GM12878 (cell line): ENCODE measurements around the gene PLAGL2. TPM values are rescaled to one million over a fixed set of nuclear protein-coding genes. Genes with fewer than 3 reads are reported as not detected.
A peak's percentile ranks its signal among the peaks of the same experiment; 100 is the strongest.

Experiments
- ATAC-seq: fragments of 200-7000 bp; cut with Tn5 transposase; 3 replicates; pipeline ENCODE4 v1.9.1; 2020; ENCODE audit warnings: mild to moderate bottlenecking, moderate library complexity
- BruUV-seq: library from RNA; stranded (reverse); fragments of 400-500 nt; replicated peaks from 2 replicates; lab custom pipeline; 2021; lab: Mats Ljungman, UMichigan
- CTCF ChIA-PET: fragments of 300-600 bp; sonication (Branson Sonifier 250); formaldehyde crosslinking; extraction: SDS; loops from one replicate; lab custom pipeline; 2021; ENCODE audit warnings: inconsistent platforms; lab: Yijun Ruan, JAX
- POLR2A ChIA-PET: fragments of 350-600 bp; formaldehyde crosslinking; extraction: SDS; loops from one replicate; lab custom pipeline; 2021; ENCODE audit warnings: inconsistent platforms; lab: Charles Lee
- RAD21 ChIA-PET: fragments of 300-600 bp; sonication (Branson Sonifier 250); formaldehyde crosslinking; loops from one replicate; lab custom pipeline; 2023; ENCODE audit warnings: antibody characterized with exemption; ENCODE audit not compliant: unreplicated experiment; lab: Charles Lee
- SMC1A ChIA-PET: fragments of 300-600 bp; sonication (Branson Sonifier 250); formaldehyde crosslinking; loops from one replicate; lab custom pipeline; 2023; ENCODE audit not compliant: unreplicated experiment, uncharacterized antibody; lab: Charles Lee
- DNase-seq: peaks from one replicate; pipeline ENCODE4 v3.0.0-alpha.2; 2011; ENCODE audit warnings: low read depth, low spot score
- FAIRE-seq: peaks from 3 replicates; lab custom pipeline; 2011; peaks lifted over from hg19 to GRCh38; lab: Jason Lieb, UNC
- H2AFZ ChIP-seq: 2 replicates; pipeline ENCODE4 v1.6.0; 2011; ENCODE audit warnings: low read depth, low read length, control low read depth; ENCODE audit not compliant: control insufficient read depth
- H3K27ac ChIP-seq: 2 replicates; pipeline ENCODE4 v1.5.1; 2011; ENCODE audit warnings: control low read depth; ENCODE audit not compliant: control insufficient read depth, insufficient read depth
- H3K27me3 ChIP-seq, 2 experiments: replicated peaks in 1 of 2; 2 replicates each; pipeline versions ENCODE4 v1.6.0 to v1.6.1; 2011; ENCODE audit warnings: low read length in 1 of 2; ENCODE audit not compliant: control insufficient read depth in 2 of 2, insufficient read depth in 2 of 2
- H3K36me3 ChIP-seq, 2 experiments: 2 replicates each; pipeline ENCODE4 v1.5.1; 2011; ENCODE audit warnings: low read length in 1 of 2; ENCODE audit not compliant: control insufficient read depth in 2 of 2, insufficient read depth in 2 of 2
- H3K4me1 ChIP-seq: 2 replicates; pipeline ENCODE4 v1.6.1; 2011; ENCODE audit warnings: mild to moderate bottlenecking, low read length, moderate library complexity, mixed read lengths; ENCODE audit not compliant: control insufficient read depth, insufficient read depth
- H3K4me2 ChIP-seq: 2 replicates; pipeline ENCODE4 v1.6.0; 2011; ENCODE audit warnings: control low read depth; ENCODE audit not compliant: control insufficient read depth, insufficient read depth
- H3K4me3 ChIP-seq: fragments of 200-600 bp; sonication (generic); 2 replicates; pipeline ENCODE4 v1.5.1; 2016
- H3K79me2 ChIP-seq: 2 replicates; pipeline ENCODE4 v1.6.0; 2011; ENCODE audit warnings: low read length; ENCODE audit not compliant: control insufficient read depth, insufficient read depth
- H3K9ac ChIP-seq: 2 replicates; pipeline ENCODE4 v1.8.0; 2011; ENCODE audit warnings: low read length, control low read depth, mixed read lengths; ENCODE audit not compliant: control insufficient read depth, insufficient read depth
- H3K9me3 ChIP-seq: replicated peaks from 3 replicates; pipeline ENCODE4 v1.5.1; 2011; ENCODE audit warnings: mild to moderate bottlenecking, low read length; ENCODE audit not compliant: control insufficient read depth, insufficient read depth
- H4K20me1 ChIP-seq: 2 replicates; pipeline ENCODE4 v1.6.0; 2011; ENCODE audit not compliant: control insufficient read depth, insufficient read depth
- GATAD2B ChIP-seq: fragments of 450-650 bp; conservative IDR thresholded peaks from 2 replicates; pipeline ENCODE4 v1.6.1; 2017; ENCODE audit warnings: low read depth, mild to moderate bottlenecking, moderate library complexity
- IKZF2 ChIP-seq, 2 experiments: fragments of 450-650 bp; IDR thresholded peaks; 2 replicates each; pipeline ENCODE4 v1.6.1; 2017; ENCODE audit warnings: mild to moderate bottlenecking in 2 of 2, moderate library complexity in 2 of 2
- NR2C2 ChIP-seq: IDR thresholded peaks from 2 replicates; pipeline ENCODE4 v1.6.1; 2011; ENCODE audit warnings: borderline replicate concordance, low read depth; ENCODE audit not compliant: control insufficient read depth, insufficient read length
- POLR2A ChIP-seq: IDR thresholded peaks from 2 replicates; pipeline ENCODE4 v1.6.1; 2011; ENCODE audit warnings: low read depth, mild to moderate bottlenecking, low read length
- RELA ChIP-seq: fragments of 450-650 bp; IDR thresholded peaks from 2 replicates; pipeline ENCODE4 v1.8.0; 2014; ENCODE audit warnings: borderline replicate concordance; ENCODE audit not compliant: partially characterized antibody
- WGBS: methylation state at CpG from one replicate; pipeline ENCODE4 v1.1.6; 2016; ENCODE audit warnings: low lambda C conversion rate; ENCODE audit not compliant: insufficient replicate concordance, insufficient coverage; ENCODE audit errors: missing lambda C conversion rate; 5-methylcytosine and 5-hydroxymethylcytosine counted together
- in situ Hi-C: fragments of 300-500 bp; cut with MboI; formaldehyde crosslinking; loops from 9 replicates; pipeline ENCODE4 v1.14.3; 2018; ENCODE audit warnings: mixed read lengths
- intact Hi-C: fragments of 100-400 bp; cut with micrococcal nuclease; formaldehyde crosslinking; loops from one replicate; pipeline ENCODE4 v1.14.2; 2022; ENCODE audit not compliant: unreplicated experiment
- polyA plus RNA-seq, 11 experiments: library from polyadenylated mRNA; depleted of rRNA in 4 of 11; unstranded in 6 of 11; stranded (reverse) in 5 of 11; fragments of >200 nt; fragmentation: Nextera tagmentation in 4 of 11; fragmentation: Illumina TruSeq in 1 of 11; extraction: Ambion mirVana in 4 of 11; extraction: Trizol in 1 of 11; gene quantifications; 1 replicate in 1 of 11; 2 replicates in 10 of 11; pipeline versions ENCODE4 v1.2.1 to v1.2.3, GENCODE V29; 2011 to 2016; ENCODE audit warnings: inconsistent platforms in 2 of 11, missing spikeins in 2 of 11, low read depth in 1 of 11
- total RNA-seq, 4 experiments: library from RNA; depleted of rRNA in 3 of 4; stranded (reverse); fragments of >200 nt in 3 of 4; fragmentation: Illumina TruSeq in 1 of 4; extraction: Trizol in 1 of 4; gene quantifications; 2 replicates each; pipeline versions ENCODE4 v1.2.1 to v1.2.3, GENCODE V29; 2013 to 2021
- TF ChIP-seq, protein P1 (sequence below): fragments of 450-650 bp; formaldehyde crosslinking; IDR thresholded peaks from 2 replicates; pipeline ENCODE4 v1.4.0; 2022; ENCODE audit warnings: mild to moderate bottlenecking, moderate library complexity

Gene PLAGL2
- total and polyA plus RNA-seq, 10 of the 15 experiments (the other 5 are each of a cell fraction or from before 2014, with no cell fraction given), result 4.4 to 32.3 (median 13.3) TPM

DNA sequence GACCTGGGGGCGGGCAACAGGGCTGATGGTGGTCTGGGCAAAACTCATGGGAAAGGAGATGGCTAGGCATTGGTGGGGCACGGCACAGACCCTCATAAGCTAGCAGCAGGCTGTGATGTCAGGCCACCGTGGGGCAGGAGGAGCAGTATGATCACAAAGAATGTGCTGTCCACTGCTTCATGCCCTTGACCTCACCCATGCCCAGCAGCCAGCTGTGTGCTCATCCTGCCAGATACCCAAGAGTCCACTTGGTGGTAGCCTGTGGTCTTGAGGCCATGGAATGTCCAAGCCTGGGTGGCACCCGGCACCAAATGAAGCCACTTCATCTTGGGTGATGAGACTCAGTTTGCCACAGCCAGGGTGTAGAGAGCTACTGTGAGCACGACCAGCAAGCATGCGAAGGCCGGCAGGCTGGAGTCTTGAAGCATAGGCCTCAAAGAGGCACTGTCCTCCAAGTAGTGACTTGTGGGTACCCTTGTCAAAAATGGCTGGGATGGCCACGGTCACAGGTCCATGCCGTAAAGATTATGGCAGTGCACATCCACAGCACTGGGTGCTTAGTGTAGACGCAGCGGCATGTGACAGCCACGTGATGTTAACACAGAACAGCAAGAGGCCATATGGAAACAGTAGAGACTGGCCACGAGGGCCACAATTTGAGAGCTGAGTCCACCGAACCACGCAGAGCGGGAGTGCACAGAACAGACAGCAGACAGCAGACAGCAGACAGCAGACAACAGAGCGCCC, 19.0 kb downstream of the PLAGL2 start:
- ChIA-PET RAD21 (no interaction called here), SMC1A (no interaction called here), POLR2A (no interaction called here), CTCF (interaction anchor here (0.6 to 1.6 kb wide), 2 partner anchors 13 to 30 kb away, joined by 3 to 4 read pairs; no protein-coding TSS in a partner anchor)
- no peaks in the 10 kb centered on the region for H3K9me3 ChIP-seq
- ATAC-seq (no peak), FAIRE-seq (no peak), DNase-seq (no peak)
- H3K9ac ChIP-seq, result no peak overlapping the region
- H3K79me2 ChIP-seq, result no peaks in the 10 kb centered on the region
- H3K4me1 ChIP-seq, result no peaks in the 10 kb centered on the region
- in situ Hi-C loops (no loop called here), intact Hi-C loops (no loop called here)
- H2AFZ ChIP-seq, result no peak overlapping the region
- 0 out of 2 replicates have a peak, but pooled peaks have one; percentile 18 for TF ChIP-seq POLR2A
- no peak for TF ChIP-seq IKZF2 (IDR thresholded peaks at IDR 0.05)
- TF ChIP-seq GATAD2B, result no peak
- TF ChIP-seq, protein P1, sequence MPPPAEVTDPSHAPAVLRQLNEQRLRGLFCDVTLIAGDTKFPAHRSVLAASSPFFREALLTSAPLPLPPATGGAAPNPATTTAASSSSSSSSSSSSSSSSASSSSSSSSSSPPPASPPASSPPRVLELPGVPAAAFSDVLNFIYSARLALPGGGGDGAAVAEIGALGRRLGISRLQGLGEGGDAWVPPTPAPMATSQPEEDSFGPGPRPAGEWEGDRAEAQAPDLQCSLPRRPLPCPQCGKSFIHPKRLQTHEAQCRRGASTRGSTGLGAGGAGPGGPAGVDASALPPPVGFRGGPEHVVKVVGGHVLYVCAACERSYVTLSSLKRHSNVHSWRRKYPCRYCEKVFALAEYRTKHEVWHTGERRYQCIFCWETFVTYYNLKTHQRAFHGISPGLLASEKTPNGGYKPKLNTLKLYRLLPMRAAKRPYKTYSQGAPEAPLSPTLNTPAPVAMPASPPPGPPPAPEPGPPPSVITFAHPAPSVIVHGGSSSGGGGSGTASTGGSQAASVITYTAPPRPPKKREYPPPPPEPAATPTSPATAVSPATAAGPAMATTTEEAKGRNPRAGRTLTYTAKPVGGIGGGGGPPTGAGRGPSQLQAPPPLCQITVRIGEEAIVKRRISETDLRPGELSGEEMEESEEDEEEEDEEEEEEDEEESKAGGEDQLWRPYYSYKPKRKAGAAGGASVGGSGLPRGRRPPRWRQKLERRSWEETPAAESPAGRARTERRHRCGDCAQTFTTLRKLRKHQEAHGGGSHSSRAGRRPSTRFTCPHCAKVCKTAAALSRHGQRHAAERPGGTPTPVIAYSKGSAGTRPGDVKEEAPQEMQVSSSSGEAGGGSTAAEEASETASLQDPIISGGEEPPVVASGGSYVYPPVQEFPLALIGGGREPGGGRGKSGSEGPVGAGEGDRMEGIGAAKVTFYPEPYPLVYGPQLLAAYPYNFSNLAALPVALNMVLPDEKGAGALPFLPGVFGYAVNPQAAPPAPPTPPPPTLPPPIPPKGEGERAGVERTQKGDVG (CRISPR knock-in tag), result no peak
- no peak for TF ChIP-seq RELA
- no peak for TF ChIP-seq NR2C2
- no peak overlapping the region for H3K4me2 ChIP-seq
- no peaks in the 10 kb centered on the region for H3K27me3 ChIP-seq
- H3K27ac ChIP-seq, result no peak overlapping the region
- no peaks in the 10 kb centered on the region; the same call in 1 of the 2 replicates for H4K20me1 ChIP-seq
- no TSS peak for BruUV-seq
- peaks cover 0 to 3% of the 10 kb centered on the region in 2 experiments; a peak in 1 of 4 replicates for H3K36me3 ChIP-seq
- no peak overlapping the region for H3K4me3 ChIP-seq
- WGBS, result 88% methylated on average over 17 of the region's 17 CpGs
